ENCODE results near the gene MTARC2.
"Not testable (repeated sequence)": the region's sequence is repeated elsewhere in the genome, so short reads cannot be mapped to it uniquely, and the experiment has no call there.

The MTARC2 gene

GRCh38 chr1:220711056-220711809 lies 36.9 kb upstream of the MTARC2 start:
- peak; percentile 39 for DNase-seq (ENCODE audit: low read depth)
- no peak overlapping the region for H3K4me3 ChIP-seq (ENCODE audit: low read depth, low read length)
- TF ChIP-seq, protein P1, sequence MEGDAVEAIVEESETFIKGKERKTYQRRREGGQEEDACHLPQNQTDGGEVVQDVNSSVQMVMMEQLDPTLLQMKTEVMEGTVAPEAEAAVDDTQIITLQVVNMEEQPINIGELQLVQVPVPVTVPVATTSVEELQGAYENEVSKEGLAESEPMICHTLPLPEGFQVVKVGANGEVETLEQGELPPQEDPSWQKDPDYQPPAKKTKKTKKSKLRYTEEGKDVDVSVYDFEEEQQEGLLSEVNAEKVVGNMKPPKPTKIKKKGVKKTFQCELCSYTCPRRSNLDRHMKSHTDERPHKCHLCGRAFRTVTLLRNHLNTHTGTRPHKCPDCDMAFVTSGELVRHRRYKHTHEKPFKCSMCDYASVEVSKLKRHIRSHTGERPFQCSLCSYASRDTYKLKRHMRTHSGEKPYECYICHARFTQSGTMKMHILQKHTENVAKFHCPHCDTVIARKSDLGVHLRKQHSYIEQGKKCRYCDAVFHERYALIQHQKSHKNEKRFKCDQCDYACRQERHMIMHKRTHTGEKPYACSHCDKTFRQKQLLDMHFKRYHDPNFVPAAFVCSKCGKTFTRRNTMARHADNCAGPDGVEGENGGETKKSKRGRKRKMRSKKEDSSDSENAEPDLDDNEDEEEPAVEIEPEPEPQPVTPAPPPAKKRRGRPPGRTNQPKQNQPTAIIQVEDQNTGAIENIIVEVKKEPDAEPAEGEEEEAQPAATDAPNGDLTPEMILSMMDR (IDR thresholded peaks at IDR 0.05; ENCODE audit: insufficient read depth, low read depth, low read length, missing control alignments) = no peak

- H3K4me3 ChIP-seq (ENCODE audit: low read depth, low read length) = not testable (repeated sequence)
Observed at GRCh38 chr1:220715986-220716385, 32.1 kb upstream of the MTARC2 start.

DNA sequence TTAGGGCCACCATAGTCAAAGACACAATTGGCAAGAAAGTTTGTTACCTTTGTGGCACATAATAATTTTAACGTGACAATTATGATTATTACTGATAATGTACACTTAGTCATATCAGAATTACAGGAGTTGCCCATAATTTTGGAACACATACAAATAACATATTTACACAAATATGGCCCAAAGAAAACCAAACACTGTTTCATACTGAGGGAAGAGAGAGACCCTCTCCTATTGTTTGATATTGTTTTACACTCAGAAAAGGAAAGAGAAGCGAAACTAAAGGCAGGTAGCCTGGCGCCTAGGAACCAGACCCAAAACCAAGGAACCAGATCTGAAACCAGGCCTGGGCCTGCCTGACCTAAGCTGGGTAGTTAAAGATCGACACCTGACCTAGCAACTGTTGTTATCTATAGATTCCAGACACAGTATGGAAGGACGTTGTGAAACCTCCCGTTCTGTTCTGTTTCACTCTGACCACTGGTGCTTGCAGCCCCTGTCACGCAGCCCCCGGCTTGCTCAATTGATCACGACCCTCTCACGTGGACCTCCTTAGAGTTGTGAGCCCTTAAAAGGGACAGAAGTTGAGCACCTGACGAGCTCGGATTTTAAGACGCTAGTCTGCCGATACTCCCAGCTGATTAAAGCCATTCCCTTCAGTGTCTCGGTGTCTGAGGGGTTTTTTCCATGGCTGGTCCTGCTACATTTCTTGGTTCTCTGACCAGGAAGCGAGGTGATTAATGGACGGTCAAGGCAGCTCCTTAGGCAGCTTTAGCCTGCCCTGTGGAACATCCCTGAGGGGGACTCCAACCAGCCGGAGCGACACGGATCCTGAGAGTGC lies 30.1 kb upstream of the MTARC2 start:
- TF ChIP-seq, protein P1 (IDR thresholded peaks at IDR 0.05; ENCODE audit: insufficient read depth, low read depth, low read length, missing control alignments) = no peak
- peak; percentile 50 for DNase-seq (ENCODE audit: low read depth)

More at GRCh38 chr1:220715986-220716385, 32.1 kb upstream of the MTARC2 start:
- not testable (repeated sequence) for DNase-seq (ENCODE audit: low read depth)

DNA sequence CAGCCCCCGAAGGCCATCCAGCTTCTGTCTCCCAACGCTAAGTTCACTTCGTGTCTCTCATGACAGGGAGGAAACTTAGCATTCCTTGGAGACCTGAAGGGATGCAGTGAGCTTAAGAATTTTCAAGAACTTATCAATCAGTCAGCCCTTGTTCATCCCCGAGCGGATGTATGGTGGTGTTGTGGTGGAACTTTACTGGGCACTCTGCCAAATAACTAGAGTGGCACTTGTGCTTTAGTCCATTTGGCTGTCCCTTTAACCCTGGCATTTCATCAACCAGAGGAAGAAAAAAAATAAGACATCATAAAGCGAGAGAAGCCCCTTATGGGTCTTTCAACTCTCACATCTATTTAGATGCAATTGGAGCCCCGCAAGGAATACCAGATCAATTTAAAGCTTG lies 26.9 kb upstream of the MTARC2 start:
- H3K4me3 ChIP-seq (ENCODE audit: low read depth, low read length); DNase-seq (ENCODE audit: low read depth): not testable (repeated sequence)

More for the DNA sequence above, 30.1 kb upstream of the MTARC2 start:
- no peak overlapping the region for H3K4me3 ChIP-seq (ENCODE audit: low read depth, low read length)

- peak; percentile 26 for DNase-seq (ENCODE audit: low read depth)
- H3K4me3 ChIP-seq (ENCODE audit: low read depth, low read length) = no peak overlapping the region
- TF ChIP-seq, protein P1 (IDR thresholded peaks at IDR 0.05; ENCODE audit: insufficient read depth, low read depth, low read length, missing control alignments) = peak; percentile 48
Observed at GRCh38 chr1:220726634-220727033, 21.5 kb upstream of the MTARC2 start.

DNA sequence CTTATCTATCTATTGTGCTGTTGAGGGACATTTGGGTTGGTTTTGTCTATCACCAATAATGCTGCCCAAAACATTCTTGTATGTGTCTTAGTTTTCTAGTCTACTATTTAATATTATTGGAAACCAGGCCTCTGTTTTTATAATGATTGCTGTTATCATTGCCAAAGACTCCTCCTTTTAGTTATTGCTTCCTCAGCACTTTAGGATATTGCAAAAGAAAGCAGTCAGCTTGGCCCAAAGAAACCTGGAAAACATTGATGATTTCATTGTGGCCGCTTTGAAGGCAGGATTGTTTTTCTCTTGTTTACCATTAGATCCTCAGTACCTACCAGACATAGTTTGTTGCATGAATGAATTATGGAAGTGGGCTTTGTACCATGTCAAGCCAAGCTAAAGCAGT lies 20.6 kb upstream of the MTARC2 start:
- TF ChIP-seq, protein P1 (IDR thresholded peaks at IDR 0.05; ENCODE audit: insufficient read depth, low read depth, low read length, missing control alignments) = no peak
- no peak for DNase-seq (ENCODE audit: low read depth)
- H3K4me3 ChIP-seq (ENCODE audit: low read depth, low read length) = no peak overlapping the region

DNA sequence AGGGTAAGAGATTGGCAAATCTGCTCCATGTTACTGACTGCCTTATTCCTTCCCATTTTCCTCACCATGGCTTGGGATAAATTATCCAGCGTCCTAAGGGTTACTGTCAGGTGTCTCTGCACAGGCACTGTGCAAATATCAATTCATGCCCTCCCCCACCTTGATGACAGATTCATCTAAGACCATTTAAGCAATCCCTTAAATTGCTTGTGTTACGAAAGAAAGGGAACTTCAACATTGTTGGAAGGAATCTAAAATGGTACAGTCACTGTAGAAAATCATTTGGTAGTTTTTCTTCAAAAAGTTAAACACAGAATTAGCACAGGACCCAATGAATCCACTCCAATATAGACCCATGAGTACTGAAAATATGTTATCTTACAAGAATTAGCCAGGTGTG lies 17.6 kb upstream of the MTARC2 start:
- TF ChIP-seq, protein P1 (IDR thresholded peaks at IDR 0.05; ENCODE audit: insufficient read depth, low read depth, low read length, missing control alignments) = no peak
- no peak for DNase-seq (ENCODE audit: low read depth)
- H3K4me3 ChIP-seq (ENCODE audit: low read depth, low read length) = no peak overlapping the region
